OCI-LY1 (cell line): ENCODE measurements around the gene MRPL50.

ENCODE experiments used
- H2AFZ ChIP-seq: fragments of 200-600 bp; sonication (generic), shearing (Covaris generic); 2 replicates; pipeline ENCODE4 v1.6.0; 2014; ENCODE audit warnings: antibody characterized with exemption, mild to moderate bottlenecking, low read length
- H3F3A ChIP-seq: fragments of 200-600 bp; sonication (generic), shearing (Covaris generic); 2 replicates; pipeline ENCODE4 v1.6.0; 2014; ENCODE audit warnings: mild to moderate bottlenecking, antibody characterized with exemption, low read length, moderate library complexity; ENCODE audit not compliant: insufficient read depth
- H3K27ac ChIP-seq: fragments of 200-600 bp; sonication (generic); 2 replicates; pipeline ENCODE4 v1.5.1; 2014; ENCODE audit warnings: low read length, mixed run types, mild to moderate bottlenecking, low read depth; ENCODE audit not compliant: poor library complexity, severe bottlenecking
- H3K27me3 ChIP-seq: fragments of 200-600 bp; sonication (generic); 2 replicates; pipeline ENCODE4 v1.6.0; 2014; ENCODE audit warnings: antibody characterized with exemption, mild to moderate bottlenecking, low read length, moderate library complexity; ENCODE audit not compliant: insufficient read depth
- H3K36me3 ChIP-seq: fragments of 200-600 bp; sonication (generic); 2 replicates; pipeline ENCODE4 v1.6.1; 2014; ENCODE audit warnings: mild to moderate bottlenecking, antibody characterized with exemption, low read length, moderate library complexity, mixed read lengths; ENCODE audit not compliant: insufficient read depth
- H3K4me1 ChIP-seq: fragments of 200-600 bp; sonication (generic); 2 replicates; pipeline ENCODE4 v1.5.1; 2014; ENCODE audit warnings: mild to moderate bottlenecking, low read length, moderate library complexity; ENCODE audit not compliant: insufficient read depth, severe bottlenecking
- H3K4me2 ChIP-seq: fragments of 200-600 bp; sonication (generic), shearing (Covaris generic); 2 replicates; pipeline ENCODE4 v1.6.1; 2014; ENCODE audit warnings: low read length
- H3K4me3 ChIP-seq: fragments of 200-600 bp; sonication (generic); 2 replicates; pipeline ENCODE4 v1.5.1; 2014; ENCODE audit warnings: low read length, low read depth, mild to moderate bottlenecking, mixed read lengths; ENCODE audit not compliant: poor library complexity, severe bottlenecking
- H3K79me2 ChIP-seq: fragments of 200-600 bp; shearing (Covaris generic); 2 replicates; pipeline ENCODE4 v1.6.1; 2016; ENCODE audit warnings: mixed run types, low read length, mixed read lengths; ENCODE audit not compliant: insufficient read depth
- H3K9ac ChIP-seq: fragments of 200-600 bp; sonication (generic), shearing (Covaris generic); 2 replicates; pipeline ENCODE4 v1.6.1; 2014; ENCODE audit warnings: mild to moderate bottlenecking, low read length, mixed read lengths
- H3K9me2 ChIP-seq: fragments of 200-600 bp; sonication (generic), shearing (Covaris generic); 2 replicates; pipeline ENCODE4 v1.6.1; 2014; ENCODE audit warnings: low read depth, mild to moderate bottlenecking, low read length, mixed read lengths
- H3K9me3 ChIP-seq: fragments of 200-600 bp; shearing (Covaris generic); 2 replicates; pipeline ENCODE4 v1.6.1; 2014; ENCODE audit warnings: low read length, mixed read lengths
- H4K20me1 ChIP-seq: fragments of 200-600 bp; sonication (generic), shearing (Covaris generic); 2 replicates; pipeline ENCODE4 v1.6.0; 2016; ENCODE audit warnings: mild to moderate bottlenecking, low read length; ENCODE audit not compliant: insufficient read depth
- CTCF ChIP-seq: fragments of 200-600 bp; sonication (generic), shearing (Covaris generic); IDR thresholded peaks from 2 replicates; pipeline ENCODE4 v1.5.1; 2017; ENCODE audit warnings: mild to moderate bottlenecking, antibody characterized with exemption, low read length, moderate library complexity, mixed read lengths
- EZH2 ChIP-seq: fragments of 200-600 bp; sonication (generic), shearing (Covaris generic); IDR thresholded peaks from 2 replicates; pipeline ENCODE4 v1.8.0; 2017; ENCODE audit warnings: borderline replicate concordance, mixed run types, mild to moderate bottlenecking, antibody characterized with exemption, low read length, moderate library complexity, mixed read lengths

Gene MRPL50

GRCh38 chr9:101443364-101443771 lies 45.0 kb upstream of the MRPL50 start:
- Histone ChIP-seq H3K4me1 (peaks cover under 1% of the 10 kb centered on the region), H3F3A (no peaks in the 10 kb centered on the region), H3K4me3 (no peak overlapping the region), H3K79me2 (no peaks in the 10 kb centered on the region), H3K9me2 (no peaks in the 10 kb centered on the region), H3K27ac (no peak overlapping the region), H4K20me1 (no peaks in the 10 kb centered on the region), H3K9me3 (no peaks in the 10 kb centered on the region; the same call in 1 of the 2 replicates), H2AFZ (no peak overlapping the region), H3K4me2 (no peak overlapping the region), H3K9ac (no peak overlapping the region), H3K27me3 (no peaks in the 10 kb centered on the region), H3K36me3 (no peaks in the 10 kb centered on the region)
- TF ChIP-seq CTCF: no peak
- no peak for TF ChIP-seq EZH2

GRCh38 chr9:101442736-101443135 lies 44.3 kb upstream of the MRPL50 start:
- Histone ChIP-seq H3K36me3 (no peaks in the 10 kb centered on the region), H3K9me3 (no peaks in the 10 kb centered on the region; the same call in 1 of the 2 replicates), H3K27ac (no peak overlapping the region), H3K4me2 (no peak overlapping the region), H3K9me2 (no peaks in the 10 kb centered on the region), H3K4me1 (no peaks in the 10 kb centered on the region), H2AFZ (no peak overlapping the region), H3K79me2 (no peaks in the 10 kb centered on the region), H4K20me1 (no peaks in the 10 kb centered on the region), H3K4me3 (no peak overlapping the region), H3K27me3 (no peaks in the 10 kb centered on the region), H3F3A (no peaks in the 10 kb centered on the region), H3K9ac (no peak overlapping the region)
- no peak for TF ChIP-seq EZH2
- no peak for TF ChIP-seq CTCF

- Histone ChIP-seq H3K27me3 (no peaks in the 10 kb centered on the region), H3K36me3 (no peaks in the 10 kb centered on the region), H3K4me1 (no peaks in the 10 kb centered on the region), H3K9me2 (no peaks in the 10 kb centered on the region), H3K4me3 (no peak overlapping the region), H3K27ac (no peak overlapping the region), H3K79me2 (no peaks in the 10 kb centered on the region), H3K4me2 (no peak overlapping the region), H3K9me3 (no peaks in the 10 kb centered on the region; the same call in 1 of the 2 replicates), H4K20me1 (no peaks in the 10 kb centered on the region), H3K9ac (no peak overlapping the region), H2AFZ (no peak overlapping the region), H3F3A (no peaks in the 10 kb centered on the region)
- TF ChIP-seq CTCF: no peak
- TF ChIP-seq EZH2: no peak
Observed at GRCh38 chr9:101442318-101442717, 43.9 kb upstream of the MRPL50 start.
